DMS 273 (cell line): ENCODE data around the gene PHF21B.

ENCODE experiments used
- DNase-seq: peaks from one replicate; lab custom pipeline; 2025; ENCODE audit not compliant: unreplicated experiment; lab: John Stamatoyannopoulos, UW

The PHF21B gene

DNA sequence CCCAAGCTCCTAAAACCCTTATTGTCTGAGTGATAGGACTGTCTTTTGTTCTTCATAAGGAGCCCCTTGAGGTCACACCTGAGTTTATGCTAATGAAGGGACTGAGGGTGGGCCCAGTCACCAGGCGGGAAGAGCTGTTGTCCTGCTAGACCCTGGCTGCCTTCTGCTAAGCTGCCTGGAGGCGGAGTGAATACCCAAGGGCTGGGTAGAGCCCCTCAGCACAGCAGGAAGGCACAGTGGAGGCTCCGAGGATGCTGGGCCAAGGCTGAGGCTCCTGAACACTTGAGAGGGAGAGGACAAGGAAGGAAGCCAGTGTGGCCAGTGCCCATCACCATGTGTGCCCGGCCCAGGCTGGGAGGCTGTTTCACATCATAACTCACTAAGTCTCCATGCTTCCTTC, 4.8 kb upstream of the PHF21B start:
- DNase-seq = no peak

DNA sequence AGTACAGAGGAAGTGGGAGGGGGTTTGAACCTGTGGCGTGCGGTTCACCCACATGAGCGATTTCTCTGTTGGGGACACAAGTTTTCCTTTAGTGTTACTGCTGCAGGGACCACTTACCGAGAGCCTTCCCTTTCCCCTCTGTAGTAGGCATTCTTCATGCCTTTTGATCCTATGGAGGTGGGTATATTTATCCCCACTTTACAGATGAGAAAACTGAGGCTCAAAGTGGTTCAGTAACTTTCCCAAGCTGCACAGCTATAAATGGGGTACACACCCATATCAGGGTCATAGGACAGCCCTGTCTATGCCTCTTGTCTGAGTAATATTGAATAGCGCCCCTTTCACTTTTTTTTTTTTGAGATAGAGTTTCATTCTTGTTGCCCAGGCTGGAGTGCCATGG, 3.3 kb upstream of the PHF21B start:
- no peak for DNase-seq

DNA sequence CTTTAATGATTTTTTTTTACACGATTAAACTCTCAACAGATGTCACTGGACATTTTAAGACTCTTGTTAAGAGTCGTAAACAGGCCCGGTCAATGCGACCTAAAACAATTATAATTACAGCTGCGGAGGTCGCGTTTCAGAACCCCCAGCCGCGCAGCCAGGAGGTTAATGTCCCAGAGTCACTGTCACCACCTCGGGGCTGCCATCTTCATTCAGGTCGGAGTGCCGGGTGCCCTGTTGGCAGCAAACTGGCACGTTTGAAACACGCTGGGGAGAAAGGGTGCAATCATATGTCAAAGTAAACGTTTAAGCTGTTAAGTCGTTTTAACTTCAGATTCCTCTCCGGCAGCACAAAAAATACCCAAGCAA, 711 bp upstream of the PHF21B start:
- no peak for DNase-seq

GRCh38 chr22:45008751-45009605, 827 bp downstream of the PHF21B start:
- peak; percentile 52 for DNase-seq

DNA sequence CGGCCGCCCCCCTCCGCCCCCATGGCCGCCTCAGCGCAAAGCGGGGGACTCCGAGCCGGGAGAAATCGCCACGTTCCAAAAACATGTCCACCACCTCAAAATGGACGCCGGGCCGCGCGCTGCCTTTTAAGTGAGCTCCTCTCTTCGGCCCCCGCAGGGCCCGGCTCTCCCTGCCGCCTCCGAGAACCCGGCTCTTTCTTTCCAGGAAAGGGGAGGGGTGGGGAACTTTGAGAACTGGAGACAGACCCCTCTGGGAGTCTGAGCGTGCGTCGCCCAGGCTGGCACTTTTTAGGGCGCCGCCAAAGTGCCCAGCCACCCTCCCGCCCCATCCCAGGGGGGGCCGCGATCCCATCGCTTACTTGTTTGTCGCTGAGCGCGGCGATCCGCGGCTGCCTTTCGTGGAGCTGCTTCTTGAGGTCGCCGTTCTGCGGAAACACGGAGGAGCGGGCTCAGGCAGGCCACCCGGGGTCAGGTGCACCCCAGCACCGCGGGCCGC, 1.6 kb downstream of the PHF21B start:
- peak; percentile 65 for DNase-seq

GRCh38 chr22:45007391-45008185, 2.2 kb downstream of the PHF21B start:
- peak; percentile 34 for DNase-seq

DNA sequence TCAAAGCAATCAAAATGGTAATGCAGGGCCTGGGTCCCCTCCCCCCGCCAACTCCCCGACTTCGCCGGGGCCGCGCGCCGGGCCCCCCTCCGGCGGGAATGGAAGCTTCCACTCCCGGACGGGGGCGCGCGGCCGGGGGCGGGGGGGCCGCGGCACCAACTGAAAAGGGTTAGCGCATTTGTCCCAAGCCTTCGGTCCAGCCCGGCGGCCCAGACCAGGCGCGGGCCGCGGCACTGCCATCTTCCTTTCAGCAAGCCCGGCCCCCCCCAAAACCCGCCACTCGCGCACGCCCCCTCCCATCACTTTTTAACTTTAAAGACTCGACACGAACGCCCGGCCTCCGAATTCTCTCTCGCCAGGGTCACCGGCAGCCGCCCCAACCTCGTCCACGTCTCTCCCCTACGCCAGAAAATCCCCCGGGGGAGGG, 2.8 kb downstream of the PHF21B start:
- no peak for DNase-seq

DNA sequence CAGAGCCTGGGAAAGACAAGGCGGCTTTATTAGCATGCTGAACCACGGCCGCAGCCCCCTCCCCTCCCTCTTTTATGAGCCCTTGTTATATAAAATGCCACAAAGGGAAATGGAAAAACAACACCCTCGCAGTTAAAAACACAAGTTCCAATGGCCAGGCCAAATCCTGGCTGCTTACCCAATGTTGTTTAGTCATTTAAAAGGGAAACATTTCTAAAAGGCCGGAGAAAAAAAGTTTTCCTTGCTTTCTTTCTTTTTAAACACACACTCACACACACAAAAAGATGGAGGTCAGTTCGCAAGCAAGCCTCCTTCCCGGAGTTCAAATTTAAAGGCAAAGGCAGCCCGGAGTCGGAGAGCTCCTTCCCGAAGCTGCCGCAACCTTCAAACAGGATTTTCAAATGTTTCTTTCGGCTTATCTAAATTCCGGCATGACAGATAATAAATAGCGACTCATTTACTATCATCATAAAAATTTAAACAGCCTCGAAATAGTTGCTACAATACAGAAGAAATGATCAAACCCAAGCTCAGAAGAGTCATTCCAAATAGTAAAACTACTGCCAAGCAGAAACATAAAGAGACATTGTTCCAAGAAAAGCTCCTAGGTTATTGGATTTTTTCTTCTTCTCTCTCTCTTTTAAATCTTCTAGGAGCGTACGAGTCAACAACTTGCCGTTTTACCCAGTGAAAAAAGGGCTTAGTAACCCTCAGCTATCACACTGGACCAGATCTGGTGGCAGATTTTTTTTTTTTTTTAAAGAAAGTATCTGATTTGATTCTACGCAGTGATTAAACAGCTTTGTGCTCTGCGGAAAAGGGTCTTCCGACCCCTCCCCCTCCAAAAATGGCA, 3.5 kb downstream of the PHF21B start:
- no peak for DNase-seq

GRCh38 chr22:45001653-45002052, 8.2 kb downstream of the PHF21B start:
- DNase-seq = no peak

DNA sequence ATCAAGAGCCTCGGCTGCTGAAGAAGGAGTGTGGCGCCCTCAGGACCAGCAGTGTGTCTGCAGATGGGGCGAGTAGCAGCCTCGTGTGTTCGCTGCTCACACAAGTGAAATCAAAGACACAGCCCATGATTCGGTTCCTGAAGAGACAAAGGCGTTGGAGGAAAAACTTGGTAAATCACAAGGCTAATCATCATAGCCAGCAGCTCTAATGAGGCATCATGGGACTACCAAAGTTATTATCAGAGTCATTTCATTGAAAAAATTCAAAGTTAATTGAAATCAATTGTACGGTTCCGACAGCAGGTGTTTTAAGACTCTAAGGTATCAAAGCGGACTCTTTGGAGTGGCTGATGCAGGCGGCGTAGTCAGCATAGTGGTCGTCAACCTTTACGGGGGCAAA, 9.5 kb downstream of the PHF21B start:
- no peak for DNase-seq

DNA sequence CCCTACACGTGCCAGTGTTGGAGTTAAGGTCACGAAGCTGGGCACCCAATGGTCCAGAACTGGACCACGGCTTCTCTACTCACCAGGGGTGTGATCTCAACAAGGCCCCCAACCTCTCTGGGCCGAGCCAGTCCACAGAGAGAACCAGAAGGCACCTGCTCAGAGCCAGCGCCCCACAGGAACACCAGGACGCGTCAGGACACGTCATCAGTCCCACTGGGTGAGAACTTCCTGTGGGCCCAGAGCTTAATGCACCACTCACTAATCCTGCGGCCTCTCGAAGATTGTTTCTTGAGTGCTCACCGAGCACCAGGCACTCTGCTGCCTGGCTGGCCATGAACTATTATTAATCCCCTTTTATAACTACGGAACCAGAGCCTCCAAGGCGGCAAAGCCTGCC, 10.1 kb downstream of the PHF21B start:
- no peak for DNase-seq

DNA sequence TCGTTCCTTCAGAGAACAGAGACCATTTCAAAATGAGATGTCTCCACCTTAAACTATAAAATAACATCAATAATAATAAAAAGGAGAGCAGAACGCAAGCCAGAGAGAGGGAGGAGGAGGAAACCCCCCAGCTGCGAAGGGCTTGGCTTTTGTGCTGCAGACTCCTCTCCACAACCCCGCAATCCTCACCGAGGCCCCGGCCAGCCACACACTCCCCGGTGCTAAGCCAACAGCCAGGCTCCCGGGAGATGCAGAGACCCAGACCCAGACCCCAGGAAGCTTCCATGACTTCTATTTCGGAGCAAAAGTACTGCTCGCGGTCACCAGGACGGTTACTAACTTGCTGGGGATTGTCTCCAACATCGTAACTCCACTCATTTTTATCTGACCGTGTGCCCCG, 10.6 kb downstream of the PHF21B start:
- DNase-seq = no peak

DNA sequence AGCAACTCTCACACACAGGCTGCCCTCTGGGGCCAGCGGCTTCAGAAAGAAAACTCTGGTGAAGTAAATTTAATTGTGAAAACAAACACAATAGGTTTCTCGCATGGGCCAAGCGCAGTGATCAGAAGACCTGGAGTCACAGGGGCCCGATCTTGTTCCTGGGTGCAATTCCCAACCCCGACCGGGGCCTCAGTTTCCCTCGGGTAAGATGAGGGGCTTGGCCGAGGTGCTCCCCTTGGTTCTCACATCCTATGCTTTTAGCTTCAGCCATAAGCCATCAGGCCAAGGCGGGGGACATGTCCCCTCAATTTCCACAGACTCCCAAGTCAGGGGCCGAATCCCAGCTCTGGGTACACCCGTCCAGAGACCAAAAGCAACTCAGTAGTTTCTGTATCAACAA, 11.5 kb downstream of the PHF21B start:
- no peak for DNase-seq

DNA sequence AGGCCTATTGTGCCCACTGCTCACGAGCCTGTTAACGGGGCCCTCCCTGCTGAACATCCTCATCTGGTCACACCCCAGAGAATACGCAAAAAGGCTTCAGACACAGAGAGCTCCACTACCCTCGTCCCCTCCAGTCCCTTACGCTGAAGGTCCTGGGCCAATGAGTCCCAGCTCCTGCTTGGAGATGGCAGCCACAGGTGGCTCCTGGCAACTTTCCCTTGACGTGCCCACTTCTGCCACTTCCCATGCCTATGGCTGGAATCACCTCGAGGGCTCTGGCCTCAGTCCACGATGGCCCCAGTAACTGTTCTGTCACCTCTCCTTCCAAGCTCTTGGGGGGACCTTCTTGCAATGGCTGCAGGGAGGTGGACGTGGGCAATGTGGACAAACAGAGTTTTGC, 12.7 kb downstream of the PHF21B start:
- DNase-seq = no peak

DNA sequence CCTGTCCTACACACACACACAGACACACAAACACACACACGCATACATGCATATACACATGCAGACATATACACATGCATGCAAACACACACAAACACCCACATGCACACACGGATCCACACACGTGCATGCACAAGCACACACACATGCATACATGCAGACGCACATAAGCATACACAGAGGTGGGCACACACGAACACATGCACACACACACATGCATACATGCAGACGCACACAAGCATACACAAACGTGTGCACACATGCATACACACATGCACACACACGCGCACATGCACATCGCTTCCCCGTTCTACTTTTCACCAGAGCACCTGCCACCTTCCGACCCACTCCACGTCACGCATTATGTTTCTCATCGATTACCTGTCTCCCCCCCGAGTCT, 13.2 kb downstream of the PHF21B start:
- no peak for DNase-seq

GRCh38 chr22:44996120-44996519, 13.7 kb downstream of the PHF21B start:
- DNase-seq = no peak

DNA sequence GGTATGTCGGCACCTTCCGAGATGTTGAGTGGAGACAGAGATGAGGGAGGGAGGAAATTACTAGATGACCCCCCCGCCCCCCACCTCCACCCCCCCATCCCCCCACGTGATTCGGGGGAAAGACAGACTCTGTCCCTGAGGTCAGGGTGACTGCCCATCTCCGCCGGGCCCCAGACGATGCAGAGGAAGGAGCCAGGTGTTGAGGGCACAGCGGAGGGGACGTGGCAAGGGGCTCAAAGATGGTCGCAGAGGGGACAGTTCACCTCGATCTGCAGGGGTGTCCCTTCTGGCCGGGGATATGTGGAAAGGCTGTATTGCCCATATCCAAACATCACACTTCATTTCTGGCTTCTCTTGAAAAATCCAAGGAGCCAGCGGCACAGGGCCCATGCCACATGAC, 14.1 kb downstream of the PHF21B start:
- DNase-seq = no peak

DNA sequence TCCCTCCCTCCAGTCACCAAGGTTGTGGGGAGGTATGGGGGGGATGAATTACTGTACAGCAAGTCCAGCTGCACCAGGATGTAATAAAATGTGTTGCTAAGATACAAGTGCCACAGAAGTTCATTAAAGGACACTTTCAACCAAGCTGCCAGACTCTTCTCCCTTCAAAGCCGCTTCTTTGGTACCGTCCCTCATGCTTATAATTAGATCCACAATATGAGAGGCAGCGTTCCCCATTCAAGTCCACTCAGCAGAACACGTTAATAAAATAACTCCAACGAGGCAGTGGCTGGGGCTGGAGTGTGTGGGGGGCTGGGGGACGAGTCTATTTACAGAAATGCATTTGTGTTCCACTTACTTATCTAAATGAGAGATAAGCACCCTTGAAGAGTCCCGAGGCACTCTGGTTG, 14.7 kb downstream of the PHF21B start:
- peak; percentile 6 for DNase-seq

- DNase-seq = no peak
Observed at GRCh38 chr22:44994399-44995104, 15.3 kb downstream of the PHF21B start.

DNA sequence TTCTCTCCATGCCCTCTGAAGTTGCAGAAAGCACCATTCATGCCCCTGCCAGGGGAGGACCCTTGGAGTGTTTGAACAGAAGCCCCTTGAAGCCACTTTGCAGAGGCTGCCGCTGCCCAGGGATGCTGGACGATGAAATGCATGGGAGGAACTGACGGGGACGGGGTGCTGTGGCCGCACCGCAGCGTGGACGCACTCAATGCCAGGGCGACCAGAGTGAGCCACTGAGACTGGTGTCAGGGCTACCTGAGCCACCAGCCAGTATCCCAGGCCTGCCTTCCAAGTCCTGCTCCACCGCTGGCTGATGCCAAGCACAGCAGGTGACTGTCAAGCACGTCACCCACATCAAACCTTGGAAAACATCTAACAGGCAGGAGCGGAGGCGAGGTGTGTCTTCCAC, 17.6 kb downstream of the PHF21B start:
- DNase-seq = no peak

DNA sequence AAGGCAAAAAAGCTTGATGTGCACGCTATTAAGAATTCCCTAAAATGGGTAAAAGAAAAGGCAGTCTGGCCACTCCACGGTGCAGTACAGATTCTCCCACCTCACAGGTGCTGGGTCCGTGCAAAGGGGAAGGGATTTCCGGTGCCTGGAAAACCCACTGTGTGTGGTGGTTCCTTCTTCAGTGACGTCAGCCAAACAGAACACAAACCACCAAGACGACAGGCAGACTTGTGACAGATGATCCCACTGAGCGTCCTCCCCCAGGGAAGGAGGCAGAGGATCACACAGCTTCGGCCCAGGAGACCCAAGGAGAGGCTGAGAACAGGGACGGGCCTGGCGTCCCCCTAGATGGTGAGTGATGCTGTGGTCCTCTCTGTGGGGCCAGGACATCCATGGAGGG, 18.6 kb downstream of the PHF21B start:
- no peak for DNase-seq
